LNCaP clone FGC (cell line): ENCODE data around the gene STXBP1.
A peak's percentile ranks its signal among the peaks of the same experiment; 100 is the strongest.

ENCODE experiments used
- DNase-seq: peaks from one replicate; pipeline ENCODE4 v3.0.0-alpha.2; 2011; ENCODE audit warnings: low read depth
- H3K4me3 ChIP-seq: 2 replicates; pipeline ENCODE4 v1.5.1; 2011; ENCODE audit warnings: mild to moderate bottlenecking, low read depth, low read length, control low read depth
- TF ChIP-seq, protein P1 (sequence below): IDR thresholded peaks from 2 replicates; pipeline ENCODE4 v1.5.1; 2012; ENCODE audit warnings: mild to moderate bottlenecking; ENCODE audit not compliant: control insufficient read depth, insufficient read depth; ENCODE audit errors: extremely low read depth

STXBP1 gene

GRCh38 chr9:127734247-127734746 is 122.2 kb downstream of the STXBP1 start:
- peak overlapping the region; percentile 58 for H3K4me3 ChIP-seq
- TF ChIP-seq, protein P1, sequence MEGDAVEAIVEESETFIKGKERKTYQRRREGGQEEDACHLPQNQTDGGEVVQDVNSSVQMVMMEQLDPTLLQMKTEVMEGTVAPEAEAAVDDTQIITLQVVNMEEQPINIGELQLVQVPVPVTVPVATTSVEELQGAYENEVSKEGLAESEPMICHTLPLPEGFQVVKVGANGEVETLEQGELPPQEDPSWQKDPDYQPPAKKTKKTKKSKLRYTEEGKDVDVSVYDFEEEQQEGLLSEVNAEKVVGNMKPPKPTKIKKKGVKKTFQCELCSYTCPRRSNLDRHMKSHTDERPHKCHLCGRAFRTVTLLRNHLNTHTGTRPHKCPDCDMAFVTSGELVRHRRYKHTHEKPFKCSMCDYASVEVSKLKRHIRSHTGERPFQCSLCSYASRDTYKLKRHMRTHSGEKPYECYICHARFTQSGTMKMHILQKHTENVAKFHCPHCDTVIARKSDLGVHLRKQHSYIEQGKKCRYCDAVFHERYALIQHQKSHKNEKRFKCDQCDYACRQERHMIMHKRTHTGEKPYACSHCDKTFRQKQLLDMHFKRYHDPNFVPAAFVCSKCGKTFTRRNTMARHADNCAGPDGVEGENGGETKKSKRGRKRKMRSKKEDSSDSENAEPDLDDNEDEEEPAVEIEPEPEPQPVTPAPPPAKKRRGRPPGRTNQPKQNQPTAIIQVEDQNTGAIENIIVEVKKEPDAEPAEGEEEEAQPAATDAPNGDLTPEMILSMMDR, result no peak
- DNase-seq, result no peak

DNA sequence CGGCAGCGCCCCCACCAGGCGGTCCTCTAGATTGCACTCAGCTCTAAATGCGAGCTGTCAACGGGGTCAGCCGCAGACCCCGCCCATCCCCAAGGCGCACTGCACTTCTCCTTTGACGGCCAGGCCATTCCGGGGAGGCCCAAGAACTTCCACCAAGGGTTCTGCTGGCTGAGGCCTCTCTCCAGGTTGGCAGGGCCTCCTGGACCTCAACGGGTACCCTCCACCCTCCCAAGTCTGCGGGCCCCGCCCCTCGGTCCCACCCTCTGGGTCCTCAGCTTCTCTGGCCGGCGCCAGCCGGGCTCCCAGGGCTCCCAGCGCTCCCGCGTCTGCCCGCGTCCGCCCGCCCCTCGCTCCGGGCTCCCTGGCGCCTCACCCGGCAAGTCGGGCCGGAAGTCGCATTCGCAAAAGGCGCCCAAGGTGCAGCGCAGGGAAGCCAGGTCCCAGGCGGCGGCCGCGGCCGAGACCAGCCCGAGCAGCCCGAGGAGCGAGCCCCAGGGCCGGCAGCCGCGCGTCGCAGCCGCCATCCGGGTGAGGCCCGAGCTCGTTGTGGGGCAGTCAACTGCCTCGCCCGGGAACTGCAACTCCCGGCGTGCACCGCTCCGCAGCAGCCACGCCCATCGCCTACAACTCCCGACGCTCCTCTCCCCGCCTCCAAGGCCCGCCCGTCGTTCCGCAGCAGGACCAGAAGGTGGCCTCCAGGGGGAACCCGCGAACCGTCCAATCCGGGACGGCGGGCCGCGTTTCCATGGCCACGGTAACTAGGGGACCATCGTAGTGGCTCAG is 122.9 kb downstream of the STXBP1 start, which contains the start of gene TOR2A:
TSS of gene TOR2A (minus strand) at position 548 of the 783 bp plus-strand sequence. CDS start at position 524, 24 bp downstream.
- TF ChIP-seq, protein P1, result peak; percentile 99
- peak within 1 kb of the TSS; percentile 58 for H3K4me3 ChIP-seq
- DNase-seq, result peak; percentile 85

GRCh38 chr9:127735530-127736185 is 123.6 kb downstream of the STXBP1 start:
- no peak for DNase-seq
- TF ChIP-seq, protein P1, result no peak
- H3K4me3 ChIP-seq, result no peak overlapping the region

- H3K4me3 ChIP-seq, result no peak overlapping the region
- TF ChIP-seq, protein P1, result no peak
- no peak for DNase-seq
Measured at GRCh38 chr9:127738666-127739065, 126.6 kb downstream of the STXBP1 start.

GRCh38 chr9:127739614-127740330 is 127.7 kb downstream of the STXBP1 start:
- no peak for DNase-seq
- TF ChIP-seq, protein P1, result no peak

DNA sequence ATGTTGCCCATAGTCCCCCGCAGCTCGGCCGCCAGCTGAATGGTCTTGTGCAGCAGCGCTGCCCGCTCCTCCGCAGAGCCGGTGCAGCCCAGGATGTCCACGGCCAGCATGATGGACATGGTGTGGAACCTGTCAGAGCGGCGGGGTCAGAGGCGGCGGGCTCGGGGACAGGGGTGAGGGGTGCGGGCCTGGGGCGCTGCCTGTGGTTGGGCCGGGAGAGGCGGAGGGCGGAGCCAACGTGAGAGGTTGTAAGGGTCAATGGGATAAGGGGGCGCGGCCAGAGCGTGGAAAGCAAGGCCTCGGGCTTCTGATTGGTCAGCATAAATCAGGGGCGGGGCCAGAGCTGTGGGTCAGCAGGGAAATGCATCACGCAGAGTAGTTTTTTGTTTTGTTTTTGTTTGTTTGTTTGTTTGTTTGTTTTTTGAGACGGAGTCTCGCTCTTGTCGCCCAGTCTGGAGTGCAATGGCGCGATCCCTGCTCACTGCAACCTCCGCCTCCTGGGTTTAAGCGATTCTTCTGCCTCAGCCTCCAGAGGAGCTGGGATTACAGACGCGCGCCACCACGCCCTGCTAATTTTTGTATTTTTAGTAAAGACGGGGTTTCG is 129.9 kb downstream of the STXBP1 start:
- TF ChIP-seq, protein P1, result no peak
- no peak overlapping the region for H3K4me3 ChIP-seq
- no peak for DNase-seq

More at GRCh38 chr9:127739614-127740330, 127.7 kb downstream of the STXBP1 start:
- H3K4me3 ChIP-seq, result no peak overlapping the region
